GM18520 (cell line): Measurements from ENCODE around the gene RSPO1.
"Not testable (repeated sequence)": the region's sequence is repeated elsewhere in the genome, so short reads cannot be mapped to it uniquely, and the experiment has no call there.

ENCODE experiments used
- ATAC-seq: cut with Tn5 transposase; IDR thresholded peaks from one replicate; pipeline ENCODE4 v1.9.1; 2021; ENCODE audit not compliant: unreplicated experiment

RSPO1 gene

DNA sequence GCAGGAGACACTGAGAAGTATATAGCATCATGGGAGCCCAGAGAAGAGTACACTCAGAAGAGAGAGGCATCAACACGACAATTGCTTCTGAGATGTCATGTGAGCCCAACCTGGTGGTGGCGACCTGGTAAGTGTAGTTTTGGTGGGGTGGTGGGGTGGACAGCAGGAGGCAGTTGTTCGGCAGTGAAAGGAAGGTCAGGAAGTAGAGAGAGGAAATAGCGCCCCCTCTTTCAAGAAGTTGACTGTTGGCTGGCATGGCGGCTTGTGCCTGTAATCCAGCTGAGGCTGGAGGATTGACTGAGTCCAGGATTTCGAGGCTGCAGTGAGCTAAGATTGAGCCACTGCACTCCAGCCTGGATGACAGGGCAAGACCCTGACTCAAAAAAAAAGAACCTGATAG is 12.6 kb downstream of the RSPO1 start:
- ATAC-seq, result no peak

DNA sequence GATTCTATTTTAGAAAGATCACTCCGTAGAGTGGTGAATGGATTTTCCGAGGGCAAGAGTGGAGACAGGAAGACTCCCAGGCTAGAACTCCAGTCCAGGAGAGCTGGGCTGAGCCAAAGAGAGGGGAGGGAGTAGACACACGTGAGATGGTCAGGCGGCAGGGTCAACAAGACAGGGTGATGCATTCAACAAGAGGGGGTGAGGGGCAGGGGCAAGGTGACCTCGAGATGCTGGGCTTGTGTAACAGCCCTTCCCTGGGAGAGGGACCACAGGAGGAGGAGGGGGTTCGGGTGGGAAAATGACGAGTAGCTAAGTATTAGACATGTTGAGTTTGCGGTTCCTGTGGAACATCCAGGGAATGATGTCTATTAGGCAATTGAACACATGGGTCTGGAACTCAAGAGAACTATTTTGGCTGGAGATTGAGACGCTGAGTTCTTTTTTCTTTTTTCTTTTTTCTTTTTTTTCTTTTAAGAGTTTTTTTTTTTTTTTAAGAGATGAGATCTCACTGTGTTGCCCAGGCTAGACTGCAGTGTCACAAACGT is 13.3 kb downstream of the RSPO1 start:
- ATAC-seq, result no peak

DNA sequence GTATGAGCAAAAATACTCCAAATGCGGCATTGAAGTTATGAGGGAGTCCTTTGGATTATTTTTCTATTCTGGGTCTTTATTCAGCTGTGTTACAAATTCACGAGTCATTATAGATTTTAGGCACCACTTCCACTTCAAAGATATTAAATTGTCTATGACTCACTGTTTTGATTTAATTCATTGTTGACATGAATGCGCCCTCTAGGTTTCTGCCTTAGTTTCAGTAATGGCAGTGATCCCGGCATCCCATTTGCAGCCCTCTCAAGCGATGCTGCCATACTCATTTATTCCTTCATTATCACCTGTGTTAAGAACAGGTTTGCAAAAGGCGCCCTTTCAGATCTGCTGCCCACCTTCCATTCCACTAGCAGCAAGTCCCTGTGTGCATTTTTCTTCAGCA is 14.0 kb downstream of the RSPO1 start:
- ATAC-seq, result no peak

DNA sequence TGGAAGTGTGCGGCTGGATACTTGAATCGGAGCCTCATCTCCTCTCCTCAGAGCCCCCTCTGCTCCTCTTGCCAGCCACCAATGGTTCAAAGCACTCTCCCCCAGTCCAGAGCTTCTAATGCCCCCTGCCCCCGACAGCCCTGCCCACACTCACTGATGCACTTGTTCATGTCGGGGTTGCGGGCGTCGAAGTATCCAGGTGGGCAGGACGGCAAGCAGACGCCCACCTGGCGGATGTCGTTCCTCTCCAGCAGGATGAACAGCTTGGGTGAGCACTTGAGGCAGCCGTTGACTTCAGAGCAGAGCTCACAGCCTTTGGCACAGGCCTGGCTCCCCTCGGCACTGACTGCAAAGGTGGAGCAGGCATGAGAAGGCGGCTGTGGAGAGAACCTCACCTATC is 18.4 kb downstream of the RSPO1 start:
- no peak for ATAC-seq

DNA sequence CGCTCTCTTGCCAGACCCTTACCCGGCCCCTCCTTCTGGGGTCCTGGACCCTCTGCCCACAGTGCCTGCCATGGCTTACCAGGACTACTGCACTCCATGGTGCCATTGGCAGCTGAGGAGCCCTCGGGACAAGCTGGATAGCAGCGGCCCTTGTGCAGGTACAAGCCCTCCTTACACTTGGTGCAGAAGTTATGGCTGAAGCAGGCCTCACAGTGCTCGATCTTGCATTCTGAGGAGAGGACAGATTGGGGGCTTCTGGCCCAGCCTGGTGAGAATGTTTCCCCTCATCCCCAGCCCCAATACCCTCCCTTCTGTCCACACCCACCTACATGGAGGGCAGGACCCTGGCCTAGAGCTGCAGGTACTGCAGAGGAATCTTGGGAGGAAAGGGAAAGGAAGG is 20.6 kb downstream of the RSPO1 start:
- ATAC-seq, result no peak

DNA sequence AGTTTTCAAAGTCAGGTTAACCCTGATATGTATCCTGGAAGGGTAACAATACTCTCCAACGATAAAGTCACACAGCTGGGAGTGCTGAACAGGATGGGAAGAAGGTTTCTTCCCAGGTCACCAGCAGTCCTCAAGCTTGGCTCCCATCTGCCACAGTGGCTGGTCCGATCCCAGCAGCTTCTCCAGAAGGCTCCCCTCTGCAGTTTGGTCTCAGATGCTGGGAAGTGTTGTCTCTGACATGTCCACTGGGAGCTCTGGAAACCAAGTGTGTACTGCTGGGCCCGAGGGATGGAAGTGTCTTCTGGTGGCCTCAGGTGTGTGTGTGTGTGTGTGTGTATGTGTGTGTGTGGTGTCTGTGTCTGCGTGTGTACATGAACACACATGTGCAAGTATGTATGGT is 22.5 kb downstream of the RSPO1 start:
- no peak for ATAC-seq

DNA sequence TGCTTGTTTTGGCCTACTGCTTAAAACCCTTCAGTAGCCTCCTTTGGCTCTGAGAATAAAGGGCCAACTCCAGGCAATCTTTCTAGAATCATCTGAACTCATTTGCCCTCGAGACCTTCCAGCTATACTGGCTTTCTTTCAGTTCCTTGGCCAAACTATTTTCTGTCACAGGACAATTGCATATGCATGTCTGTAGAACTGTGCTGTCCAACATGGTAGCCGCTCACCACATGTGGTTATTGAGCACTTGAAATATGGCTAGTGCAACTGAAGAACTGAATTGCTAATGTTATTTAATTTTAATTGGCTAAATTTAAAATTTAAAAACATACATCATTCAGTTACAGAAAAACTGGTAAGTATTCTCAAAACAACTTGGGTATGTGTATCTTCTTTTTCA is 24.7 kb downstream of the RSPO1 start:
- no peak for ATAC-seq

DNA sequence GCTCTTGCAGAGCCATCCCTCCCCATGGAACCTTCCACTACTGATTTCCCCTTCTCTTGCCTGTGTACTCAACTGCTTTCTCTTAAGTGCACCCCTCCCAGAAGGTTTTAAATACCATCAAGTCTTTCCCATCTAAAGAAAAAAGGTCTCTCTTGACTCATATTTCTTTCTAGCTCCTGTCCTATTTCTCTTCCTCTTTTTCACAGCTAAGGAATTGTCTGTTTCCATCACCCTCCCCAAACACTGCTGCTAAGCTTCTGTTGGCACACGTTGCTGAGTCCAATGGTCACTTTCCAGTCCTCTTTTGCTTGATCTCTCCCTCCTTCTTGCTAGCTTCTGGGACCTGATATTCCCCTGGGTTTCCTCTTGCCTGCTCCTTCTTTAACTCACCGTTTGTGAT is 25.7 kb downstream of the RSPO1 start:
- ATAC-seq, result no peak

DNA sequence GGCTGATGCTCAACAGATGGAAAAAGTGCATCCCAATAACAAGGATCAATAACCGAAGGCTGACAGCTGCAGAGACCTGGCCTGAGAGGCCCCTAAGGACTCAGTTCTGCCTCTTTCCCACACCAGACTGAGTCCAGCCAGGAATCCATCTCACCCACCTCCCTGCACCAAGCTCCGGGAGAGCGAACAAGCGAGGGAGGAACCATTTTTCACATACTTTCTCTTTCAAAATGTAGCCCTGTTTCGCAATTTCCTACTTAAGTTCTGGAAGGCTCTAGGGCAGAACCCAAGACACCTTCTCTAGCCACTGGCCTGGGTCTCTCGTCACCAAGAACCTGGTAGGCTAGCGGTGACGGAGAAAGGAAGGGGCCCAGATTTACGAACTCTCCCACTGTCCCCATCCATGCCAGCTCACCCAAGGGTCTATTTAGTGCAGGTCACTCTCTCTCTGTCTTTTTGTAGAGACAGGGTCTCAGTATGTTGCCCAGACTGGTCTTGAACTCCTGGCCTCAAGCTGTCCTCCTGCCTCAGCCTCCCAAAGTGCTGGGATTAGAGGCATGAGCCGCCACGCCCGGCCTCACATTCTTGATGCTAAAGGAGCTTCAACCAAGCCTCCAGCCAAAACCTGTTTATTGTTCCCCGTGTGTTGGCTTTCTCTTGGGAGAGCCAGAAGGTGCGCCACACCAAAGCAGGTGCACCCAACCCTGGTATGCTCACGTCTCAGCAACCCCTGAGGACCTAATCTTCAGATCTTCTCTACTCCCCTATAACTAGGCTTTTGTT is 28.0 kb downstream of the RSPO1 start:
- no peak for ATAC-seq

DNA sequence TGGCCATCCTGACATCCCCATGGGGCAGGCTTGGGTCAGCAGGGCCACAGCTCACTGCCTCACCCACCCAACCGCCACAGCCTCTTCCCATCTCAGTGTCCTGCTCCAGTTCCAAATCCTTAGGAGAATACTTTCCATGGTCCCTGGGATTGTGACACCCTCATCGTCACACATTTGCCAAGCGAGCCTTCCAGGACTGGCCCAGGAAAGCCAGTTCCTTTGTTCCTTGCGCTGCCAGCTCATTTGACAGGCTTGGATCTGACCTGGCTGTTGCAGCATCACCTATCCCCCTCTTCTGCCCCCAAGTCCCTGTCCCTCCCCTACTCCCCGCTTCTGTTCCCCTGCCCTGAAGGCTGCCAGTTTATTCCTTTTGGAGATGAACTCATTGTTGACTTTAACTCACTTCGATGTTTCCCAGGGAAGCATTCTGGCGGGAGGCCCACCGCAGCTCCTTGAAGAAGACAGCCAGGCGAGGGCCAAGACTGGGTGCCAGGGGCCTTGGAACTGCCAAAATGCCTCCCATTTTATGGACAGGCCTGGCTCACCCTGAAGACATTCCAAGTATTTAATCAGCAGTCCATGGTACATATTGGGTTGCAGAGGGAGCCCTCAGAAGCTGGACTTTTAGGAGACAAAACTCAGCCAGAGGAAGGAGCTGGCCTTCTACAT is 28.8 kb downstream of the RSPO1 start:
- ATAC-seq, result no peak

DNA sequence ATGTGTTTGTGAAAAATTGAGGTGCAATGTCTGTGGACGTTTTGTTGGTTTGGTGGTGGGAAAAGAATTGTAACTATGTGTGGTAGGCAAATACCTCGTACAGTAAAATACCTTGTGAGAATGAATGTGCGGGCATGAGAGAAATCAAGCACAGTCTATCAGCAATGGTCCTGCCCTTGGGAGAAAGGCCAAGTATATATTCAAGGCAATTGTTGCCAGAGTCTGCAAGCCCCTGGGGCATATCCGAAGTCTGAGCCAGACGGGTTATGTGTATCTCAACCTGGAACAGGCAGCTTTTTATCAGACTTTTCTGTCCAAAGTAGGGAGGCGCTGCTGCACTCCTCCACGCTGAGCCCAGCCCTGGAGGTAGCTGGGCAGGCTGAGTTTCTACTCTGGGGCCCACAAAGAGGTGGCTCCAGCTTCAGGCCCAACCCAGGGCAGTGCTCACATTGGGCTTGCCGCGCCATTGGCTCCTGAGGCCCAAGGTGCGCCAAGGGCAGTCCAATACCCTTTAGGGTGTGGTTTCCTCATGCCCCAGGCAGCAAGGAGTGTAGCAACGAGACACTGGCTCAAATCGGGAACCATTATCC is 29.5 kb downstream of the RSPO1 start:
- ATAC-seq, result no peak

DNA sequence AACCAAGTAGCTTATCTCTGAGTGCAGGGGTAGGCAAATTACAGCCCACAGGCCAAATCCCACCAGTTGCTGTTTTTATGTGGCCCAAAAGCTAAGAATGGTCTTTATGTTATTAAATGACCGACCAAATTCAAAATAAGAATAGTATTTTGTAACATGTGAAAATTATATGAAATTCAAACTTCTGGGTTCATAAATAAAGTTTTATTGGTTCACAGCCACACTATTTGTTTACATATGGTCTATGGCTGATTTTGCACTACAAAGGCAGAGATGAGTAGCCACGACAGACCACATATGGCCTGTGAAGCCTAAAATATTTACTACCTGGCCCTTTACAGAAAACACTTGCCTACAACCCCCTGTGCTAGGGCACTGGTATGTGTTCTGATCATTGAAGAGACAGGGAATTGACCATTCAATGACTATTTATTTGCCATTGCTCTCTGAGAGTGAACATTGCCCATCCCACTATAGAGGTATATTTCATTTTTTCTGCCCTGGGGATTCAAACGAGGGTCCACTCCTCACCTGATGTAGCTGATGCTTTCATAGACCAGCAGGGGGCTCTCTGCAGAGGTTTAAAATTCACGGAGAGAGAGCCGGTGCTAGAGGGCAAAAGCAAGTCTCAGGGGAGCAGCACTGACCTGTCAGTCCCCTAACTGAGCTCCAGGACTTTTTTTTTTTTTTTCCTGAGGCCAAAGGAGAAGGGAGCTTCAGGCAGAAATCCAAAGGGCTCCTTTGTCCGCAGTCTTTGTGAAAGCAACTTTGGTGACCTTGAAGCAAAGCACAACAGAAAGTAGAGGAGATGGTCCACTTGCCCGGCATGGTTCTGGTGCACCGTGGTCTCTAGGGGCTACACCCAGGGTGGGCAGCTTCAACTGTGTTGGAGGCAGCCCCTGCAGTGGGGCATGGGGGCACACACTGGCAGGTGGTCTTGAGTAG is 31.7 kb downstream of the RSPO1 start:
- ATAC-seq, result no peak

DNA sequence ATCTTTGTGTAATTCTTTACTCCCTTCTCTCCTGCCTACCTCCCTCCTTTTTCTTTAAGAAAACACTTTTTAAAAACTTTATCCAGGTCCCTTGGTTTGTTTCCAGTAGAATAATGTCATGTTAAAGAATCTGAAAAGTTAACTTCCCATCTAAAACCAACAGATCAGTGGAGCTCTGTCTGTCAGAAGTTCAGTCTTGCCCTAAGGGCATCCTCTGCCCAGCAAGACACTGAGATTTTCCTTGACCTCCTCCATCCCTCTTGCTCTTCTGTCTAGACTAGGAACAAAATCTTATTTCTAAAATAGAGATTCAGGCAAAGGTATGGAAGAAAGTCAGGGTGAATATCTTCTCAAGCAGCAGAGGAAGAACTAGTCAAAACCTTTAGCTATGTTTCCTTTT is 33.3 kb downstream of the RSPO1 start:
- ATAC-seq, result no peak

DNA sequence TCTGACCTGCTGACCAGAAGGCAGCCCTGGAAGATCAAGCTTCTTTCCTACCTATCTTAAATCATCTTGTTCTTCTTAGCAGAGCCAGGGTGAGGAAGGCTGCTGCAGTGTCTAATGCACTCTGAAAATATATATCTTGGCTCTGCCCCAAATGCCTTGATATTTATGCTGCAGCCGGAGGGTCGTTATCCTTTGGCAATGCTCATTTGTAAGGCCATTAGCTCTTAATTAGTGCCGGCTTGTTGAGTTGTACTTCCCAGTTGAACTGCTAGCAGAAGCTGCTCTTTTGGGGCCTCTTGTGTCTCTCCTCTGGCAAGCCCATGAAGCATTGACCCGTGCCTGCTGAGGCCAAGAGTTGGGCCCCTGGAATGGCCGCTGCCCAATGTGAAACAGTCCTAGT is 34.8 kb downstream of the RSPO1 start:
- no peak for ATAC-seq

DNA sequence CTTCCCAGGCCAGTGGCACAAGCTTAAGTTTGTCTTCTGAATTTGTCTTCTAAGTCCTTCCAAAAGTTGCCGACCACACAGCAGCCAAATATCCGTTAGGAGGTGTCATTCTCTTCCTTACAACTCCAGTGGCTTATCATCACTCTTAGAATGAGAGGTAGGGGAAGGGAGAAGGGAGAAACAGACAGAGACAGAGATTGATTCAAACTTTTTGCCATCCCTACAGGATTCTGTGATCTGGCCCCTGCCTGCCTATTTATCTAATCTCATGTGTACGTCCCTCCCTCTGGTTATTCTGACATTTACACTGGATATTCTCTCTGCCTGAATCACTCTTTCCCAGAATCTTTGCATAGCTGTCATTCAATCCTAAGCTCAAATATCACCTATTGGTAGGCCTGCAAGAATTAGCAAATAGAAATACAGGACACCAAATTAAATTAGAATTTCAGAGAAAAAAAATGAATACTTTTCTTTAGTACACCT is 38.5 kb downstream of the RSPO1 start:
- ATAC-seq, result no peak

DNA sequence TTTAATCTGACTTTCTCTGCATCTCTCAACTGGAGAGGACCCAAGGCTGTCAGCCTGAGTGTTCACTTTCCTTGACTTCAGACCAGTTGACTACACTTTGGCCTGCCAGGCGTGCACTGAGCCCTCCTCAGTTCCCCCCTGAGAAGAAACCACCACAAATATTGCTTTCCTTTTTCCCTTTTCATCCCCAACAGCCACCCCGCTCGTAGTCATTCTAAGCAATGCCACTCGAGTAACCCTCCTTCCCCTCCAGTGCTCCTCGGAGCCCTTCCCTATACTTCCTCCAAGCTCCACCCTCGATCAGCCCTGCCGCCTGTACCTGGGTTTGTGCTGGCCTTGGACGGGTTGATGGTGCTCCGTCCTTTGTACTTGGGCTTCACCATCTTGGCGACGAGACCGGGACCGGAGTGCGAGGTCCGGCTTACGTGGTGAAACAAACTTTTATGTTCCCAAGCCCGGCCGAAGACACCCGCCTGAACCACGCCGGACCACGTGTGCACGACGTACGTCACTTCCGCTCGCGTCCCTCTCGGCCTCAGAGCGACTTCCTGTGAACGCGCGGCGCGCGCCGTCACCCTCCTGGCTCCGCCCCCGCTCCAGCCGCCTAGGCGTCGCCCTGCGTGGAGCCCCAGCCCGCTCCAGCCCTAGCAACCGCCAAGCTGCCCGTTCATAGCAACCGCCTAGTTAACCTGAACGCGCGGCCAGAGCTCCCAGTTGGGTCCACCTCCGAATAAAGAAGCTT is 39.1 kb downstream of the RSPO1 start, which contains the start of gene GNL2:
GNL2 (minus strand) TSS at position 498 of the 742 bp plus-strand sequence; CDS start at position 383, 115 bp downstream.
- ATAC-seq, result peak; percentile 92

DNA sequence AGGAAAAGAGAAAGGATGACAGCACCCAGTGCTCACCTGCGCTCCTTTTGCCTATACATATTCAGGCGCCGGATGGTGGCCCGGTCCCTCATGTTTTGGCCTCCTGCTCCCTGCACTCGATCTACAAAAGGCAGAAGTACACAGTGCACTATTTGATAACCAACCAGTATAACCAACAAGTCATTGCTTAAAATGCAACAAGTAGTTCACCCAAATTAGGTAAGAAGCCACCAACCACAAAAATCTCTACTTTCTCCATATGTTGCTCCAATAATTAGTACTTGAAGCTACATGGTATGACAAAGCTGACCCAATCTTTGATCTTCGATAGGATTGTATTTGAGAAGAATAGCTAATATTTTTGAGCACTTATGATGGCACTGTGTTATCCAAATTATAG is 41.0 kb downstream of the RSPO1 start:
- no peak for ATAC-seq

DNA sequence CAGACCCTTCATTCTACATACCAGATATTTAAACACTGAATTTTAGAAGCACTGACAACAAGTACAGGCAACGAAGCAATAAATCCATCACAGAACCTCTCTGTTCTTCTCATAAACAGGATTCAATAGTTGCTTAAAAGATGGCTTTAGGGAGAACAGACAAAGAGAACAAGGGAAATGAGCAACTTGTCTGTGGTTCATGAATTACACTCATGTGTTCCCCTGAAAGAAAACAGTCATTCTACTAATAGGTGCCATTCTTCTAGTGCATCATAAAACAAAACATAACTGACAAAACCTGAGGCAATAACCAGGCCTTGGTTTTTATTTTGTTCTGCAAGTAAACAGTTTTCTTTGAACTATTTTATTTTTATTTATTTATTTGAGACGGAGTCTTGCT is 45.8 kb downstream of the RSPO1 start:
- ATAC-seq, result no peak

DNA sequence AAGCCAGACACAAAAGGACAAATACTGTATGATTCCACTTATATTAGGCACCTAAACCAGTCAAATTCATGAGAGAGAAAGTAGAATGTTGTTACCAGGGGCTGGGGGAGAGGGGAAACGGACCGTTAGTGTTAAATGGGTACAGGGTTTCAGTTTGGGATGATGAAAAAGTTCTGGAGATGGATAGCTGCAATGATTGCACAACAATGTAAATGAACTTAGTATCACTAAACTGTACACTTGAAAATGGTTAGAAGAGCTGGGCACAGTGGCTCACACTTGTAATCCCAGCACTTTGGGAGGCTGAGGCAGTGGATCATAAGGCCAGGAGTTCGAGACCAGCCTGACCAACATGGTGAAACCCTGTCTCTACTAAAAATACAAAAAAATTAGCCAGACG is 50.1 kb downstream of the RSPO1 start:
- not testable (repeated sequence) for ATAC-seq

DNA sequence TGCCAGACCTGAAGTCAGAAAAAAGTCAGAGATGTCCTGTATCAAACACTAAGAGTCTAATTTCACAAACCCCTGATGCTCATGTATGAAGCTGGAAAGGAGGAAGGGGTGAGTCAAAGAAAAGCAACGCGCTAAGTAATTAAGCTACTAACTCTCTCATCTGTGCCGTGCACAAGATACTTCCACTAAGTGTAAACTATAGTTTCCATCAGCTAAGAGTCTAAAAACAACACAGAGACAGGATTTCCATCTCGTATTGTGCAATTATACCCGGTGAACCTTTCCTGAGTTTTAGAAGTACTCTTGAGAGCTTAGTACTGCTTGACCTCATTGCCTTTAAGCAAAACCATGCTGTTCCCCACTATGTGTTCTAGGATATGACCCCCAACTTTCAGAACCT is 59.0 kb downstream of the RSPO1 start:
- no peak for ATAC-seq
